ENCODE measurements around the gene FAF1. TPM values are rescaled to one million over a fixed set of nuclear protein-coding genes. Genes with fewer than 3 reads are reported as not detected.

The FAF1 gene
- total RNA-seq, 1 experiment from 2014 or later = 73.2 TPM

- DNase-seq (ENCODE audit: low read depth, low spot score) (no peak), ATAC-seq (no peak)
- 0 out of 4 replicates have a peak, but pooled peaks cover 0 to 4% of the 10 kb centered on the region in 2 experiments for H3K36me3 ChIP-seq (ENCODE audit: control insufficient read depth in 1 of 2, insufficient read depth in 2 of 2, low read length in 2 of 2)
- H3K4me1 ChIP-seq (ENCODE audit: control insufficient read depth in 1 of 2, insufficient read depth in 2 of 2, low read length in 2 of 2) = no peaks in the 10 kb centered on the region
- H3K27ac ChIP-seq (ENCODE audit: low read depth, low read length) = no peak overlapping the region
- RAD21 ChIA-PET (ENCODE audit: low non-redundant PET in 1 of 2, low total read pairs in 2 of 2, uncharacterized antibody in 2 of 2, unreplicated experiment in 2 of 2) = no interaction called here
- BruUV-seq (replicated peaks) = no TSS peak
- no peak overlapping the region for H3K4me3 ChIP-seq (replicated peaks in 1 of 2; ENCODE audit: low read depth in 1 of 2, low read length in 2 of 2)
- no peaks in the 10 kb centered on the region for H4K20me1 ChIP-seq (ENCODE audit: insufficient read depth)
- H3K9me3 ChIP-seq (ENCODE audit: control insufficient read depth in 1 of 2, insufficient read depth in 1 of 2, low read depth in 1 of 2, low read length in 2 of 2) = no peaks in the 10 kb centered on the region
- POLR2A ChIA-PET = no interaction called here
- intact Hi-C loops (cut with micrococcal nuclease) = no loop called here
- H3K4me2 ChIP-seq (ENCODE audit: low read length) = no peak overlapping the region
- H3K9ac ChIP-seq (ENCODE audit: low read length) = no peak overlapping the region
- H3K79me2 ChIP-seq (ENCODE audit: insufficient read depth, low read length) = peaks cover 83% of the 10 kb centered on the region
- CTCF ChIA-PET = interaction anchor here (1.2 kb wide), 1 partner anchor 42 kb away, joined by 3 read pairs; no protein-coding TSS in a partner anchor
- no peaks in the 10 kb centered on the region for H3K9me2 ChIP-seq (ENCODE audit: insufficient read depth)
- H2AFZ ChIP-seq (ENCODE audit: low read depth, low read length, poor library complexity, severe bottlenecking) = no peak overlapping the region
- TF ChIP-seq, protein P1, sequence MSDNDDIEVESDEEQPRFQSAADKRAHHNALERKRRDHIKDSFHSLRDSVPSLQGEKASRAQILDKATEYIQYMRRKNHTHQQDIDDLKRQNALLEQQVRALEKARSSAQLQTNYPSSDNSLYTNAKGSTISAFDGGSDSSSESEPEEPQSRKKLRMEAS (IDR thresholded peaks at IDR 0.05) = no peak
- TF ChIP-seq JUND (IDR thresholded peaks at IDR 0.05) = no peak
- TF ChIP-seq SRF (IDR thresholded peaks at IDR 0.05; ENCODE audit: low read depth) = no peak
- no peak for TF ChIP-seq TCF7L2 (IDR thresholded peaks at IDR 0.05; ENCODE audit: borderline replicate concordance, extremely low read depth, insufficient read depth, insufficient read length)
- TF ChIP-seq POLR2AphosphoS5 (IDR thresholded peaks at IDR 0.05; ENCODE audit: low read depth, low read length) = no peak
- no peak for TF ChIP-seq ZNF274 (IDR thresholded peaks at IDR 0.05; ENCODE audit: low read depth, low read length)
- TF ChIP-seq EGR1 (IDR thresholded peaks at IDR 0.05; ENCODE audit: low read depth) = no peak
- no peak for TF ChIP-seq REST (IDR thresholded peaks at IDR 0.05; ENCODE audit: low read depth)
- no peak for TF ChIP-seq FOSL1 (IDR thresholded peaks at IDR 0.05; ENCODE audit: low read depth)
- TF ChIP-seq EZH2phosphoT487 (IDR thresholded peaks at IDR 0.05; ENCODE audit: borderline replicate concordance) = no peak
- TF ChIP-seq SIN3A (IDR thresholded peaks at IDR 0.05; ENCODE audit: low read depth) = no peak
- TF ChIP-seq SP1 (IDR thresholded peaks at IDR 0.05; ENCODE audit: low read depth) = no peak
- no peak for TF ChIP-seq ZFX (IDR thresholded peaks at IDR 0.05)
- TF ChIP-seq POLR2A (IDR thresholded peaks at IDR 0.05; ENCODE audit: borderline replicate concordance, extremely low read depth, insufficient read depth, insufficient read length) = no peak
- TF ChIP-seq, protein P2, sequence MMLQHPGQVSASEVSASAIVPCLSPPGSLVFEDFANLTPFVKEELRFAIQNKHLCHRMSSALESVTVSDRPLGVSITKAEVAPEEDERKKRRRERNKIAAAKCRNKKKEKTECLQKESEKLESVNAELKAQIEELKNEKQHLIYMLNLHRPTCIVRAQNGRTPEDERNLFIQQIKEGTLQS (IDR thresholded peaks at IDR 0.05) = no peak
- no peak for TF ChIP-seq CBX3 (IDR thresholded peaks at IDR 0.05; ENCODE audit: low read depth)
- TF ChIP-seq CEBPB (IDR thresholded peaks at IDR 0.05; ENCODE audit: low read depth) = no peak
- TF ChIP-seq EZH2 (IDR thresholded peaks at IDR 0.05) = no peak
- no peak for TF ChIP-seq YY1 (IDR thresholded peaks at IDR 0.05; ENCODE audit: extremely low read depth, insufficient replicate concordance, low read depth, low read length)
- no peaks in the 10 kb centered on the region for H3K27me3 ChIP-seq (ENCODE audit: insufficient read depth, low read length)
Observed at GRCh38 chr1:50831300-50832061, 128.6 kb downstream of the FAF1 start.
